GM12864 (cell line): Measurements from ENCODE around the gene MGAT4C.

Source experiments
- DNase-seq: peaks from one replicate; pipeline ENCODE4 v3.0.0-alpha.2; 2011; ENCODE audit warnings: low read depth
- H3K4me3 ChIP-seq: 2 replicates; pipeline ENCODE4 v1.5.1; 2011; ENCODE audit warnings: mild to moderate bottlenecking, low read depth, low read length, control low read depth
- TF ChIP-seq, protein P1 (sequence below): IDR thresholded peaks from 2 replicates; pipeline ENCODE4 v1.5.1; 2011; ENCODE audit warnings: low read depth, mild to moderate bottlenecking, moderate library complexity, low read length, control low read depth, inconsistent platforms; ENCODE audit errors: missing control alignments

Gene MGAT4C

DNA sequence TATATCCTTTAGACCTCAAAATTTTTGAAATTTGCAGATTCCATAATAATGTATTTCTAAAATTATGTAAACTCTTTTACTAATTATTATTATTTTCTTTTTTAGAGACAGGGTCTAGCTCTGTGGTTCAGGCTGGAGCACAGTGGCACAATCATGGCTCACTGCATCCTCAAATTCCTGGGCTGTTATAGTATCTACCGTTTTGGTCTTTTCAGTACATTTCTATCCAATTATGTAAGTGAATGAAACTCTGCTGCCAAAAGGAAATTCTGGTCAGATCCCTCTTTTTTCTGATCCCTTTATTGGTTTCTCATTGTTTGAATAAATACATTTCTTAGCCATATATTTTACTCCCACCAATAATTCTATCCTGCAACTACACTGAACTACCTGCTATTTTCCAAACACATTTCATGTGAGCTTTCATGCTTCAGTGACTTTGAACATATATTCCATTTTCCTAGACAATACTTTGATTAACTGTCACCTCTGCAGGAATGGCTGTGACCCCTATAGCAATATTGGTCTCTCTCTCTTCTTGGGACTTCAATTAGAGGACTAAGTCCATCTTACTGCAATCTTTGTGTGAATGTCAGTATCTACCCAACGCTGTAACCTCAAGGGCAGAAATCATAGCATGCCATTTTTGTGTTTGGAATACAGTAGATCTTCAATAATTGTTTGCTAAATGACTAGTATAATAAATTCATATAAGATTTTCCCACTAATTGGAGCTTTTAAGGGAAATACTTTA, 198.9 kb downstream of the MGAT4C start:
- no peak for DNase-seq
- TF ChIP-seq, protein P1, sequence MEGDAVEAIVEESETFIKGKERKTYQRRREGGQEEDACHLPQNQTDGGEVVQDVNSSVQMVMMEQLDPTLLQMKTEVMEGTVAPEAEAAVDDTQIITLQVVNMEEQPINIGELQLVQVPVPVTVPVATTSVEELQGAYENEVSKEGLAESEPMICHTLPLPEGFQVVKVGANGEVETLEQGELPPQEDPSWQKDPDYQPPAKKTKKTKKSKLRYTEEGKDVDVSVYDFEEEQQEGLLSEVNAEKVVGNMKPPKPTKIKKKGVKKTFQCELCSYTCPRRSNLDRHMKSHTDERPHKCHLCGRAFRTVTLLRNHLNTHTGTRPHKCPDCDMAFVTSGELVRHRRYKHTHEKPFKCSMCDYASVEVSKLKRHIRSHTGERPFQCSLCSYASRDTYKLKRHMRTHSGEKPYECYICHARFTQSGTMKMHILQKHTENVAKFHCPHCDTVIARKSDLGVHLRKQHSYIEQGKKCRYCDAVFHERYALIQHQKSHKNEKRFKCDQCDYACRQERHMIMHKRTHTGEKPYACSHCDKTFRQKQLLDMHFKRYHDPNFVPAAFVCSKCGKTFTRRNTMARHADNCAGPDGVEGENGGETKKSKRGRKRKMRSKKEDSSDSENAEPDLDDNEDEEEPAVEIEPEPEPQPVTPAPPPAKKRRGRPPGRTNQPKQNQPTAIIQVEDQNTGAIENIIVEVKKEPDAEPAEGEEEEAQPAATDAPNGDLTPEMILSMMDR: no peak
- H3K4me3 ChIP-seq: no peak overlapping the region

DNA sequence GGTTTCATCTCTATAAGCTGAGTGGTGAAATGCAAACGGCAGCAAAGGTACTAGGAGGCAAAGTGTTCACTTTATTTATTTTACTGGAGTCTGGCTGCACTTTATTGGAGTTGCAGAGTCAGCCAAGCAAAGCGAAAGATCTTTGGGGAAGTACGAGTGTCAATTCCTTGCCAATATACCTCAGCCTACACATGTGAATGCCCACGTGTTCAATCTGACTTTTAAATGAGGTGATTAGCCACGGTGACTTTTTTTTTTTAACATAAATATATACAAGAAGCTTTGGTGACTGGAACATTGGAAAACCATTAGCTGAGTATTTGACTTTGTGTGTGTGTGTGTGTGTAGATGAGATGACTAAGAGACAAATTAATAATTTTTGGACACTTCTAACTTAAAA, 203.3 kb downstream of the MGAT4C start:
- TF ChIP-seq, protein P1: no peak
- no peak overlapping the region for H3K4me3 ChIP-seq
- no peak for DNase-seq

DNA sequence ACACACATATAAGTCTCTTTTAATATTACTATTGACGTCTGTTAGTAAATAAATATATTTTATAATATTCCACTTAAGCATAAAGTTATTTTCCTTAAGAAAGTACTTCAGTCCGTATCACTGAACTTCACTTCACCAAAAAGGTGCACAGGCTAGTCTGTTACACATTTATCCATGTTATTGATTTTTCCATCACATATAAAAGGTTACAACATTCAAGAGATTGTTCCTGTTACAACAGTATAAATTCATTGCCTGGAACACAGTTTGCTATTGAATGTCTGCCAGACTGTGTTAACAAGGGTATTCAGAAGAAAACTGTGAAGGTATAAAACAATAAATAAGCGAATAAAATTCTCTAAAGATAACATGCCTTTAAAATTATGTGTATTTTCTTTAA, 206.2 kb downstream of the MGAT4C start:
- TF ChIP-seq, protein P1: no peak

DNA sequence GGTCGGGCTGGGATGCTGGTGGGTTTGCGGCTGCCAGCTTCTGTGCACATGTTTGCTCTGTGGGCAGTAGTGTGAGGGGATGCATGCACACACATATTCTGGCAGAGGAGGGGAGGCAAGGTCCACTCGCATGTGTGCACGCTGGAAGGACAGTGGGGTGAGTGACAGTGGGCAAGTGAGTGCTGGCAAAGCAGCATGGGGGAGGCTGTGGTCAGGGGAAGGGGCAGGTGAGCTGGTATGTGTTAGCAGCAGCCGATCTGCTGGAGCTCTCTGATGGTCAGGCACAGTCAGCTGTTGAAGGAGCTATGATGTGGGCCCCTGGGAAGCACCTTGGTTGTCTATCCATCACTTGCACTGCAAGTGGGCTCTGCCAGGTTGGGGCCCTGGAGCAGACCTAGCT, 211.8 kb downstream of the MGAT4C start:
- no peak for DNase-seq
- H3K4me3 ChIP-seq: no peak overlapping the region
- TF ChIP-seq, protein P1: no peak

More for the DNA sequence above, 206.2 kb downstream of the MGAT4C start:
- H3K4me3 ChIP-seq: no peak overlapping the region
- DNase-seq: no peak

DNA sequence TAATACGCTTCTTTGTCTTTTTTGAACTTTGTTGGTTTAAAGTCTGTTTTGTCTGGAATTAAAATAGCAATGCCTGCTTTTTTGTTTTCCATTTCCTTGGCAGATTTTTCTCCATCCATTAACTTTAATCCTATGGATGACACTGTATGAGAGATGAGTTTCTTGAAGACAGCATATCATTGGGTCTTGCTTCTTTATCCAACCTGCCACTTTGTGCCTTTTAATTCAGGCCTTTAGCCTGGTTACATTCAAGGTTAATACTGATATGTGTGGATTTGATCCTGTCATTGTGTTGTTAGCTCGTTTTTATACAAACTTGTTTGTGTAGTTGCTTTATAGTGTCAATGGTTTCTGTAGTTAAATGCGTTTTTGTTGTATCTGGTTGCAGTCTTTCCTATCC, 214.1 kb downstream of the MGAT4C start:
- no peak for DNase-seq
- TF ChIP-seq, protein P1: no peak
- no peak overlapping the region for H3K4me3 ChIP-seq

DNA sequence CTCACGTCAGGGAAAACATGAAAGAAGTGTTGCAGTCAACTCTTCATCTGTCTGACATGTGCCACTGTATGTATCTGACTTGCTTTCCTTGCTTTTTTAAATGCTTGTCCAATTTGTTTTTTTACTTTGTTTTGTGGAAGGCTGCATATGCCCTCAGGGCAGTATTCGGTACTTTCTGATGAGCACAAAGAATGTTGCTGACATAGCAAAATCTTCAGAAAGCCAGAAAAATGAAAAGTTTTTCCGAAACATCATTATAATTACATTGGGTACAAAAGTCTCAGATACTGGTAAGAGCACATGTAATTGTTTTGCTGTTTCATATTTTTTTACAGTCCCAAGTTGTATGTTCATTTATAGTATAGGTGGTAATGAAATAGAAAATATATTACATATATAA, 237.8 kb downstream of the MGAT4C start:
- no peak for DNase-seq
- TF ChIP-seq, protein P1: no peak
- H3K4me3 ChIP-seq: no peak overlapping the region

DNA sequence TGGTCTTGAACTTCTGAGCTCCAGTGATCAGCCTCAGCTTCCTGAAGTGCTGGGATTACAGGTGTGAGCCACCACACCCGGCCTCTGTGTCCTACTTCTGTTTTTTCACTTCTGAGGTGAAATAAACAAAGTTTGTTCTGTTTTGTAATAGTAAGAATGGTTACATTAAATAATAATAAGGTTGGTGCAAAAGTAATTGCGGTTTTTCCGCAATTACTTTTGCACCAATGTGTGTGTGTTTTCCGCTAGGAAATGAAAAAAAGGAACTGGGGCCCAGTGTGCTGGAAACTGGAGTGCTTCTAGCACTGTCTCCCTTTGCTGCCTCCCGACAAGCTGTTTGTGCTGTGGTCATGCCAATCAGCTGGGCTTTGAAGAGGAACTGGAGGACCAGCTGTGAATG, 241.2 kb downstream of the MGAT4C start:
- DNase-seq: no peak
- TF ChIP-seq, protein P1: no peak
- no peak overlapping the region for H3K4me3 ChIP-seq
